ENCODE data around the gene DPH3.
"Not testable (repeated sequence)": the region's sequence is repeated elsewhere in the genome, so short reads cannot be mapped to it uniquely, and the experiment has no call there.

DPH3 gene

DNA sequence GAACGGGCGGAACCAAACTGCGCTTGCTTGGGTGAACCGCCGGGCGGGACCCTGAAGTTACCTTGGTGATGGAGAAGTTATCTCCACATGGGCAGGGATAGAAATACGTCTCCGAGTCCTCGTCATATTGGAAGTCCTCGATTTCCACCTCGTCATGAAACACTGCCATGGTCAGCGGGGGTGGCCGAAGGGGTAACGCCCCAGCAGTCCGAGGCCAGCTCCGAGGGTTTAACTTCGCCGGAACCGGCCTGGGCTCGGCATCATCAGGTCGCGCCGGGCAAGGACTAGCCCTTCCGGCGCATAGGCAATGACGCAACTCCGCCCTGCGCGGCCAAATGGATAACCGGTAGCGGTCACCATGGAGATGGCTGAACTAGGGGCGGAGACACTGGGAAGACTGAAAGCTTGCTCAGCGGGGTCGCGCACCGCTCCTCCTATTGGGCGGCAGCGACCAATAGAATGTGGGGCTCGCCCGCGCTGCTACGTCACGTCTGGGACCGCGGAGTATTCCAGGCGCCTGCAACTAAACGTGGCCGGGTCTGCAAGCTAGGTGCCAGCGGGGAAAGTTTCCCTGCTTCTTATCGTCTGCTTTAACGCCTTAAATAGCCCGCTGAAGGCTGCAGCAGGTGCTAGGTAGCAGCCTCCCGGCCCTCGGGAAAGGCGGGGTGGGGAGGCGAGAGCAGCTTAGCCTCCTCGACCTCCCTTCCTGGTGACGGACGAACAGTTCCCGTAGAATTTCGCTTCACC, at the start of gene DPH3, which contains the start of gene OXNAD1:
Gene DPH3, minus strand, starts transcription at position 236 of the 747 bp plus-strand sequence. Its CDS starts 67 bp downstream, at position 169.
Gene OXNAD1, plus strand, starts transcription at position 505 of the 747 bp plus-strand sequence. CDS start 5,741 bp downstream, outside the sequence.
- DNase-seq = peak; percentile 96 to 98 (median 97)

DNA sequence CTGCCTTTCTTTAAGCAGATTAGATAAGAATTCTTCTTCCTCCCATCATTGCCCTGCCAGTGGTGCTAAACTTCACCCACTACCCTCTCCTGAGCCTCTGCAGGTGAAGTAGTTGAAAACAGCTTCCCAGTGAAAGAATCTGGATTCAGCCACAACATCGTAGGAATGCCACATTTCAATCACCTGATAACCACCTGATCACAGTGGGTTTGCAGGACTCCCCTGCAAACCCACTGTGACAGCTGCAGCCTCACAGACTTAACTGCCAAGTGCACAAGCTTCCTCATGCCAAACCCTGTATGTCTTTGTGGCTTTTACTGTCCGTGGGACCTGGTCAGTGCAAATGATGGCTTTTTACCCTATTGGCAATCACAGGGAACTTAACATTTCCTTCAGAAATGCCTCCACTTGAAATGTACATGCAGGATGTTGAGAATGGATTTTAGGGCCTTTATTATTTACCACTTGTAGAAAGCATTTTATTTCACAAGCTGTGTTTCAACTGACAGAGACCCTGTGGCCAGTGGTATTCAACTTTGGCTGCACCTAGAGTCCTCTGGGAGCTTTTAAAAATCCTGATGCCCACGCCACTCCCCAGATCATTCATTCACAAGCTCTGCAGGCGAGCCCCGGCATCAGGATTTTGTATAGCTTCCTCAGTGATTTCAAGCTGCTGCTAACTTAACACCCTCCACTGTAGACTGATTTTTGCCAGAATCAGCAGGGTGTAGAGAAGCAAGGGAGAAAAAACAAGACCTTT, 49.3 kb upstream of the DPH3 start:
- DNase-seq = no peak

DNA sequence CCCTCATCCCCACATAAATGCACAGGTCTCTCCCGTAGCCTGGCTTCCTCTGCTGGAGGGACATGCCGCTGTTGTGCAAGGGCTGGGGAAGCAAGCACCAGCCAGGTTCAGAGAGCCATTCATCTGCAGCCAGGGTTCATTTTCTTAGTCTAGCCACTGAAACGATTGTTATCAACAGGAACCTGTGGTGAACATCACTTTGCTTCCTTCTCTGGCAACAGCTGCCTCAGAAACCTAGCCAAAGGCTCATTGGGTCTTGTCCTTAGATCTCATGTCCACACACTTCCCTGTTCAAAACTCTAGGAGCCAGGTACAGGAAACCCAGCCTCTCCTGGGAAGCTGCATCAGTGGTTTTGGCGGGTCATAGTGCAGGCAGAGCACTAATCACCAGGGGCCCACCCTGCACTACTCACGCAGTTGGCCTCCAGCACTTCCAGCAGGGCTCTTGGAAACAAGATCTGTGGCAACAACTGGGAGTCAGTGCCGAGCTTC, 47.3 kb upstream of the DPH3 start:
- DNase-seq = no peak

- DNase-seq = not testable (repeated sequence)
Observed at GRCh38 chr3:16310486-16310885, 45.7 kb upstream of the DPH3 start.

DNA sequence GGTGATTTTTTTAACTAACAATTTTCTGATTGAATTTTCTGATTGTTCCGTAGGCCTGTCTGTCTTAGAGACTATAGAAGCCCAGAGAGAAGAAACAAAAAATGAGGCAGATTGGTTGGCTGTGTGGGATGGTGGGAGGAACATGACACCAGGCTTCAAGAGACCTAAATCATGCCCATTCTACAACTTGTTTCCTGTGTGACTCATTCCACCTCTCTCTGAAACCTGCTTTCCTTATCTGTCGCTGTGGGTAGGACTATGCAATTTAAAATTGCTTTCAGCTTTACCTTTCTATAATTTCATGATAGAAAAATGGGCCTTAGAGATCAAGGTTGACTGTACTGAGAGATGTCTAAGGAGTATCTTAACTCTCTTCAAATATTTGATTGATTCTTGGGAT, 44.8 kb upstream of the DPH3 start:
- no peak for DNase-seq

GRCh38 chr3:16308727-16309126, 44.0 kb upstream of the DPH3 start:
- DNase-seq = no peak

- no peak for DNase-seq
Observed at GRCh38 chr3:16307832-16308531, 43.2 kb upstream of the DPH3 start.

GRCh38 chr3:16305111-16305541, 40.4 kb upstream of the DPH3 start:
- no peak for DNase-seq

DNA sequence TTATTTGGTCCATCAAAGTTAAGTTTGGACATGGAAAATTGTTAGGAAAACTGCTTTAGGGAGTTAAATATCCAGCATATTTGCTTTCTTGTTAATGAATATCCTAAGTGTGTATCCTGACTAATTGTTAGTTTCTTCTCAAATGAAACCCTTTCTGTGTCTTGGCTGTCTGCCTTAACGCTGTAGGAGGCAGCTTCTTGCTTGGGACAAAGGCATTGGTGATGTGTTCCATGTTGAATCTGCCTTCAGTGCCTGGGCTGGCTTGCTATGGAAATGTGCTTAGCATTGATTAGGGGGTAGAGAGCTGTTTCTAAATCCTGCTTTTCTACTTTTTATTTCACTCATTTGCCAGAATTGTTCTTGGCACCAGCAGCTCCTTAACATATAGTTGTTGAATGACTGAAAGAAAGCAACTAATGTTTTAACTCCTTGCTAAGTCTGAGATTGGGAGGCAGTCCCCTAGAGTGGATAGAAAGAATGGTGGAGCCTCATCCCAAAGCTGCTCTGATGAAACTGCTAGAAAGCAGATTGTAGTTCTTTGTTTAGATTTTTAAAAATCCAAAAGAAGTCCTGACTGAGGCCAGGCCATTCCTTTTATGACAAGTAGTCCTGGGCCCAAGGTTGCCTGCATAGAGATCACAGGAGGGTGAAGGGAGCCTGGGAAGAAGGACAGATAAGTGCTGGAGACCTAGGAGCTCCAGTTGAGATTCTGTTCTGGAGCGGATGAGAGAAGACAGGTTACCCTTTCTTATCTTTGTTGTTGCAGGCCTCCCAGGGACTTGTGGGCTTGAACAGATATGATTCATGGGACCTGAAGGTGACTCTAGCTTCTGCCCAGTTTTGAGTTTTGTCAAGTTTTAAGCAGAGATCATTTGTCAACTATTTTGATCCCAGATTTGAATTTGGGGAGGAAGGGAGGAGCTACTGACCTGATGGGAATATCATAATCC, 39.6 kb upstream of the DPH3 start:
- DNase-seq = no peak

DNA sequence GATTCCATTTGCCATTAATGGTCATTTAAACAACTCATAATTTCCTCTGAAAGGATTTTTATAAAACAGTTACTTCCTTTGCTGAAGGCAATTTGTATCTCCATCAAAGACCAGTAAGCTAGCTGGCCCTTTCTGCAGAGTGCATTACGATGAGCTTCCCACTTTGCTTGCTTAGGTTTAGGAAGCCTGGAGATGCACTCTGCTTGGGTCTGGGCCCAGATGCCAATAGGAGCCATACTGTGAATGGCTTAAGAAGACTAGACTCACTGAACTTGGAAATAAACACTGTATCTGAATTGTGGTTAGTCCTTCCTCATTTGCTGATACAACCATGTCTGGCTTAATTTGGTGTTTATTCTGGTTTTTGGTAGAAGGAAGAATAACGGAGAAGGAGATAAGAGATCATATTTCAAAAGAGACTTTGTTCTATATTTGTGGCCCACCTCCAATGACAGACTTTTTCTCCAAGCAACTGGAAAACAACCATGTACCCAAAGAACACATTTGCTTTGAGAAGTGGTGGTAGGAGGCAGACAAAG, 38.4 kb upstream of the DPH3 start:
- no peak for DNase-seq

DNA sequence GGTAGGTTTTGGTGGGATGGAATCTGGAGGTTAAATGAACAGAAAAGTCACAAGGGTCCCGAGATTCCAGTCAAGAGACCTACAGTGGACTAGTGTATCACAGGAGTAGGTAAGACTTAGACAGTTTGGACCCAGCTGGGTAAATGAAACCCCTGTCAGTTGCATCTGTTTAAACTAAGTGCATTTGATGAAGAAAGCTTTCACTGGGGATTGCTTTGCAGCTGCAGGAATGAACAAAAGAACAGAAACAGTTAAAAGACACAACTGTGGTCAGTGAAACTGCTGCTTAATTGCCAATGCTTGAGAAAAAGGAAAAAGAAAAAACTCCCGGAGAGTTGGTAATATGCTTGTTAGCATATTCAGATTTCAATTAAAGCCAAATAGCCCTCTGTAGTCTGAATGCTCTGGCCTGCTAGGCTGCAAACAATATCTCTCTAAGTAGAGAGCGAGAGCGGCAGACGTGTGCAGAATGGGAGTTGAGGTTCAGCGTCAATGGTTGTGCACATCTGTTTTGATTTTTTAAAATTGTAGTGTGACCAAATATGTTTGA, 37.4 kb upstream of the DPH3 start:
- no peak for DNase-seq

DNA sequence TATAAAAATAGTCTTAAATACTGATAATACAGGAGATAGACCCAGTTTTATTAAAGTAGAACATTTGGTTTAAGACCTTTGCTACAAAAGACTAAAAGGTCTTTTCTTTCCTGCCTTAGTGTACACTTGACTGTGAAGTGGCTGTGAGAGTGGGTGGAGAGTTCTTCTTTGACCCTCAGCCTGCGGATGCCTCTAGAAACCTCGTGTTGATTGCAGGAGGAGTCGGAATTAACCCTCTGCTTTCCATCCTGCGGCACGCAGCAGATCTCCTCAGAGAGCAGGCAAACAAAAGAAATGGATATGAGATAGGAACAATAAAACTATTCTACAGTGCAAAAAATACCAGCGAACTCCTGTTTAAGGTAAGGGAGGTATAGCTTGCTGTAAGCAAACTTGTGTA, 36.8 kb upstream of the DPH3 start:
- DNase-seq = peak in 1 of 3 experiments; percentile 56

GRCh38 chr3:16300881-16301359, 36.2 kb upstream of the DPH3 start:
- DNase-seq = no peak

GRCh38 chr3:16300307-16300706, 35.6 kb upstream of the DPH3 start:
- no peak for DNase-seq

GRCh38 chr3:16299746-16300145, 35.0 kb upstream of the DPH3 start:
- DNase-seq = no peak

DNA sequence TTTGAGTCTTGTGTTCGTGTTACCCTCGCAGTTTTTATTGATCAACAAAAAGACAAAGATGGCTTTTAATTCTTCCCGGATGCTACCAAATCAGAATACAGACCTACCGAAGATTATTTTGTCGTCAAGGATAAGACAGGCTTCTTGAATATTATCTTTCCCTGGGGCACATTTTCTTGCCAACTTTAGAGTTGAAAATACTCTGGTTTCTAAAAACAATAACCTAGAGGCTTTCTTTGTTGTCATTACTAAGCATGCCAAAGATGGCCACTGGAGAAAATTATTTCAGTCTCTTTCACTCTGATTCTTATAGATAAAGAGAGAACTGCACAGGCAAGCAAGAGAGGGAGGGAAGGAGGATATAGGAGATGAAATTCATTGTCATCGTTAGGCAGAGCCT, 34.1 kb upstream of the DPH3 start:
- DNase-seq = no peak

- no peak for DNase-seq
Observed at GRCh38 chr3:16297997-16298885, 33.5 kb upstream of the DPH3 start.

GRCh38 chr3:16295298-16295890, 30.7 kb upstream of the DPH3 start:
- DNase-seq = no peak

DNA sequence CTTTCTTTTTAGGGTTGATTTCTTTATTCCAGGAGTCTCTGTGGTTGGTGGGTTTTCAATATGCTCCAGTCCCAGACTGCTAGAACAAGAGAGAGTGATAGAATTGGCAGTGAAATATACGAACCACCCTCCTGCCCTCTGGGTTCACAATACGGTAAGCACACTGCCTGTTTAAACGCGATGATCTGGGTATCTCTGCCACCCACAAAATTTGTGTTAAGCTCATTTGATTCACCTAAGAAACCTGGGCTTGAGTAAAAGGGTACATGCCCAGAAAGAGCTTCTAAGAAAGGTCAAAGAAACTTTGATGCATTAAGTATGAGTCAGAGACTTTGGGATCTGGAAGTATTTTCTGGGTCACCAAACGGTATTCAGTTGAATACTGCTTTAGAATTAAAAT, 30.1 kb upstream of the DPH3 start:
- DNase-seq = no peak

- no peak for DNase-seq
Observed at GRCh38 chr3:16290827-16291196, 26.1 kb upstream of the DPH3 start.

Measured in NCI-H1417 (cell line).